D721Med (cell line): ENCODE data around the gene CAMK2D.

Experiments
- DNase-seq: peaks from one replicate; pipeline ENCODE4 v3.0.0; 2011; ENCODE audit warnings: low spot score; ENCODE audit not compliant: insufficient read length
- FAIRE-seq: peaks from 2 replicates; lab custom pipeline; 2011; peaks lifted over from hg19 to GRCh38; lab: Jason Lieb, UNC
- CTCF ChIP-seq: IDR thresholded peaks from 2 replicates; pipeline ENCODE4 v1.5.1; 2012; ENCODE audit warnings: mild to moderate bottlenecking, control low read depth; ENCODE audit not compliant: insufficient read depth; ENCODE audit errors: missing control alignments

CAMK2D gene

GRCh38 chr4:113579360-113579759 is 182.2 kb downstream of the CAMK2D start:
- no peak for TF ChIP-seq CTCF
- no peak for FAIRE-seq
- no peak for DNase-seq

- no peak for TF ChIP-seq CTCF
- FAIRE-seq (peak; percentile 86), DNase-seq (no peak)
These were observed 184.4 kb downstream of the CAMK2D start for GRCh38 chr4:113576947-113577678.

- TF ChIP-seq CTCF, result no peak
- DNase-seq (no peak), FAIRE-seq (no peak)
These were observed 186.1 kb downstream of the CAMK2D start for GRCh38 chr4:113575401-113575800.

DNA sequence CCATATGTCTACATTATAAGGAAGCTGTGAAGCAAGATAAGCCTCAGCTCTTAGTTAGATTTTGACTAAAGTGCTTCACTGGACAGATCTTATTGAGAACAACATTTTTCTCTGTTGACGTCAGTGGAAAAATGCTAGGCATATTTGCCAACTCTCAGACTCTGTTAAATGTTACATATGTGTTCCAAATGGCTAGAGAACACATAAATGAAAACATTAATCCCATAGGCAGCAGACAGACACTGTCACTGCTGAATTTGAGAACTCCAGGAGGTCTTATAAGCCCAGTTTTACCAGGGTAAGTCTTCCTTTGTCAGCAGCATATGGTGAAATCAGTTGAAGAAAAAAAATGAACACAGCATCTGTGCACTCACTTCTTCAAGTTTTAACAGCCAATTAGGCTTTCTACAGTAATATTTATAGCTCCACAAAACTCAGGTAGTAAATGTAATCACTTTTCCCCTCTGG is 186.9 kb downstream of the CAMK2D start:
- no peak for TF ChIP-seq CTCF
- FAIRE-seq, result peak; percentile 61
- no peak for DNase-seq

DNA sequence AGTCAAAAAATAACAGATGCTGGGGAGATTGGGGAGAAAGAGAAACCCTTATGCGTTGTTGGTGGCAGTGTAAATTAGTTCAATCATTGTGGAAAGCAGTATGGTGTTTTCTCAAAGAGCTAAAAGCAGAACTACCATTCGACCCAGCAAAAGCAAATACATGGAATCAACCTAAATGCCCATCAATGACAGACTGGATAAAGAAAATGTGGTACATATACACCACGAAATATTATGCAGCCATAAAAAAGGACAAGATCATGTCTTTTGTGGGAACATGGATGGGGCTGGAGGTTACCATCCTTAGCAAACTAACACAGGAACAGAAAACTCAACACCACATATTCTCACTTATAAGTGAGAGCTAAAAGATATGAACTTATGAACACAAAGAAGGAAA is 188.9 kb downstream of the CAMK2D start:
- TF ChIP-seq CTCF, result no peak
- no peak for FAIRE-seq
- no peak for DNase-seq

DNA sequence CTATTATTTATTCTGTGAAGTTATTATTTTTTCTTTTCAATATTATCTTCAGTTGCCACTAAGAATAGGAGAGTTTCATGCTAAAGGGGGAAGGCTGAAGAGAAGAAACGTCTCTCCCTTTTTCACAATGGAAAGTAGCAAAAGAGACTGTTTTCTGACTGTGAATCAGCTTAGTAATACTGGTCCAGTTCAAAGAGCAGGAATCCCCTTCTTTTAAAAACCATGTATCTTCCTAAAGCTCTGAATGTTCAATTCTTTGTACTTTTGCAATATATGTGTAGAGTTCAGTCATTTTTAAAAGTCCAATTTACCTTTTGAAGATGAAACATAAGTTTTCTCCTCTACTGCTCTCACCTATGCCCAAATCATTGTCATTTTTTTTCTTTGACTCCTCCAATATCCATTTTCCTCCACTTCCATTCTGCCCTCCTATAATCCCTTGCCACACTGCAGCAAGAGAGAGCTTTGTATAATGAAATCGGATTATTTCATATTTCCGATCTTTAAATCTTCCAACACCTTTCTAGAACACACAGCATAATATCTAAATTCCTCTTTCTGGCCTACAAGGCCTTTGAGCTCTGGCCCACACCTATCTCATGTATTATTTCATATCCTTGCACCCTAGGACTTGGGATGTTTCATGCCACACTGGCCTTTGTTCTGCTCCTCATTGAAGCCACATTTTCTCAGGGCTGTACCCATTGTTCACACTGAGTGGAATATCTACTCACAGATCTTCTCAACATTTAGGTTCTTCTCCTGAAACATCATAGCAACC is 195.3 kb downstream of the CAMK2D start:
- FAIRE-seq, result peak; percentile 72
- no peak for DNase-seq
- TF ChIP-seq CTCF, result no peak

GRCh38 chr4:113565702-113566012 is 195.9 kb downstream of the CAMK2D start:
- no peak for DNase-seq
- no peak for FAIRE-seq
- no peak for TF ChIP-seq CTCF
